Caco-2 (cell line): ENCODE data around the gene SLC26A9. TPM values are rescaled to one million over a fixed set of nuclear protein-coding genes. Genes with fewer than 3 reads are reported as not detected.

Source experiments
- BruUV-seq: library from RNA; stranded (reverse); fragments of 400-500 nt; replicated peaks from 2 replicates; lab custom pipeline; 2021; lab: Mats Ljungman, UMichigan
- CTCF ChIA-PET: fragments of 300-600 bp; sonication (Branson Sonifier 250); formaldehyde crosslinking; loops from one replicate; lab custom pipeline; 2022; ENCODE audit warnings: antibody characterized with exemption; lab: Charles Lee
- POLR2A ChIA-PET: fragments of 300-600 bp; sonication (Branson Sonifier 250); formaldehyde crosslinking; loops from one replicate; lab custom pipeline; 2022; ENCODE audit warnings: antibody characterized with exemption; lab: Charles Lee
- DNase-seq, 2 experiments: peaks; one replicate each; pipeline versions ENCODE4 v3.0.0 to v3.0.0-alpha.2; 2020 to 2022
- H3K27me3 ChIP-seq: replicated peaks from 2 replicates; pipeline ENCODE4 v1.6.0; 2011; ENCODE audit warnings: low read length; ENCODE audit not compliant: control insufficient read depth, insufficient read depth
- H3K36me3 ChIP-seq: 2 replicates; pipeline ENCODE4 v1.5.1; 2011; ENCODE audit warnings: low read length; ENCODE audit not compliant: control insufficient read depth, insufficient read depth
- H3K4me1 ChIP-seq: fragments of 250-450 bp; sonication (Bioruptor Pico); 2 replicates; pipeline ENCODE4 v1.5.1; 2020; ENCODE audit warnings: mild to moderate bottlenecking
- H3K4me3 ChIP-seq: 2 replicates; pipeline ENCODE4 v1.5.1; 2011; ENCODE audit warnings: low read depth, mild to moderate bottlenecking, control low read depth, low read length
- H3K9me3 ChIP-seq: fragments of 250-450 bp; sonication (Bioruptor Pico); 2 replicates; pipeline ENCODE4 v1.5.1; 2020; ENCODE audit warnings: mild to moderate bottlenecking, moderate library complexity
- H3K27ac Mint-ChIP-seq: one replicate; pipeline ENCODE4 v1.8.0; 2022; ENCODE audit warnings: mixed read lengths; ENCODE audit not compliant: unreplicated experiment
- H3K27me3 Mint-ChIP-seq: one replicate; pipeline ENCODE4 v1.8.0; 2022; ENCODE audit warnings: mixed read lengths; ENCODE audit not compliant: insufficient read depth, unreplicated experiment
- H3K36me3 Mint-ChIP-seq: one replicate; pipeline ENCODE4 v1.8.0; 2022; ENCODE audit warnings: mild to moderate bottlenecking, mixed read lengths; ENCODE audit not compliant: insufficient read depth, unreplicated experiment
- H3K4me1 Mint-ChIP-seq: one replicate; pipeline ENCODE4 v1.8.0; 2022; ENCODE audit warnings: low read depth, mixed read lengths; ENCODE audit not compliant: unreplicated experiment
- H3K4me3 Mint-ChIP-seq: one replicate; pipeline ENCODE4 v1.8.0; 2022; ENCODE audit warnings: mild to moderate bottlenecking, moderate library complexity, mixed read lengths; ENCODE audit not compliant: unreplicated experiment
- H3K9me3 Mint-ChIP-seq: one replicate; pipeline ENCODE4 v1.8.0; 2022; ENCODE audit warnings: mixed read lengths; ENCODE audit not compliant: unreplicated experiment
- CTCF ChIP-seq, 2 experiments: fragments of 200-600 bp in 1 of 2; IDR thresholded peaks; 1 replicate in 1 of 2; 2 replicates in 1 of 2; pipeline versions ENCODE4 v1.5.1 to v1.8.0; 2011 to 2022; ENCODE audit warnings: antibody characterized with exemption in 1 of 2, control low read depth in 1 of 2, inconsistent platforms in 1 of 2, low read depth in 1 of 2, low read length in 1 of 2, mild to moderate bottlenecking in 1 of 2, moderate library complexity in 1 of 2; ENCODE audit not compliant: insufficient read depth in 1 of 2, severe bottlenecking in 1 of 2, unreplicated experiment in 1 of 2
- intact Hi-C: fragments of 100-400 bp; cut with micrococcal nuclease; formaldehyde crosslinking; loops from one replicate; pipeline ENCODE4 v1.10.0; 2022; ENCODE audit not compliant: unreplicated experiment
- total RNA-seq: library from RNA; stranded (reverse); gene quantifications from 2 replicates; pipeline ENCODE4 v1.2.3, GENCODE V29; 2022

Gene SLC26A9
- total RNA-seq, 1 experiment from 2014 or later, result not detected

DNA sequence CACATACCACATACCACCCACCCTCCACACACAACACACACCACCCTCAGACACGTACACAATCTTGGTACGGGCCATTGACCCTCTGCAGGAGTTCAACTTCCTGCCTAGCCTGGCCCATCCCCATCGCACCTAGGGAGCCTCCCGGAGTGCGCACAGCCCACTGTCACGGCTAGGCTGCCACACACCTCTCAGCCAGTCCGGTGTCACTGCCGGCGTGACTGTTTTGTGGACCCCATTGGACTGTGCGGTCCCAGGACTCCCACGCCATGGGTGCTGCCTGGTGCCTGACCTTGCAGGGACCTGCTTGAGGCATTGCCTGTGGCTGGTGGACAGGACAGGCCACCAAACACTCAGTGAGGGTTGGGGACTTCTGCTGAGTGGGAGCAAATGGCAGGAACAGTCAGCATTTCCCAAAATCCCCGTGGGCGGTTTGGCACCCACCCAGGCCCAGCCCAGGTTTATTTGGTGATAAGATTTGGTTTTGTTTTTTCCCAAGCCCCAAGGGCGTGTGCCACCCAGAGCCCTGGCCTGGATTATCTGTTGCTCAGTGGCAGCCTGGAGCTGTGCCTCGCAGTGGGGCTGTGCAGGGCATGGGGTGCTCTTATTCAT lies 32.2 kb upstream of the SLC26A9 start:
- ChIA-PET CTCF (interaction anchor here (2.2 to 4.7 kb wide), 2 partner anchors 56 to 68 kb away, joined by 9 to 242 read pairs; no protein-coding TSS in a partner anchor), POLR2A (no interaction called here)
- Histone ChIP-seq H3K27me3 (no peaks in the 10 kb centered on the region), H3K36me3 (no peaks in the 10 kb centered on the region), H3K4me1 (0 out of 2 replicates have a peak, but pooled peaks cover 5% of the 10 kb centered on the region), H3K9me3 (no peaks in the 10 kb centered on the region), H3K4me3 (no peak overlapping the region)
- no peak overlapping the region for H3K4me3 Mint-ChIP-seq
- H3K4me1 Mint-ChIP-seq, result no peaks in the 10 kb centered on the region
- no peak for DNase-seq
- BruUV-seq, result no TSS peak
- peaks cover 3% of the 10 kb centered on the region for H3K27me3 Mint-ChIP-seq
- TF ChIP-seq CTCF (IDR thresholded peaks at IDR 0.05; ENCODE audit: insufficient read depth in 1 of 2, low read depth in 1 of 2, low read length in 1 of 2, severe bottlenecking in 1 of 2, unreplicated experiment in 1 of 2), result no peak
- intact Hi-C loops, result loop anchor here (5.0 kb wide), 1 partner anchor 318 kb away; no protein-coding TSS in a partner anchor
- H3K9me3 Mint-ChIP-seq, result peaks cover 26% of the 10 kb centered on the region
- H3K36me3 Mint-ChIP-seq, result no peaks in the 10 kb centered on the region
- no peak overlapping the region for H3K27ac Mint-ChIP-seq

- no peak for DNase-seq
- Histone ChIP-seq H3K9me3 (no peaks in the 10 kb centered on the region), H3K27me3 (no peaks in the 10 kb centered on the region), H3K4me1 (0 out of 2 replicates have a peak, but pooled peaks cover 5% of the 10 kb centered on the region), H3K36me3 (no peaks in the 10 kb centered on the region), H3K4me3 (no peak overlapping the region)
- Mint-ChIP-seq H3K4me3 (no peak overlapping the region), H3K27me3 (peaks cover 3% of the 10 kb centered on the region), H3K4me1 (no peaks in the 10 kb centered on the region), H3K9me3 (peaks cover 26% of the 10 kb centered on the region), H3K36me3 (no peaks in the 10 kb centered on the region), H3K27ac (no peak overlapping the region)
- intact Hi-C loops, result loop anchor here (5.0 kb wide), 1 partner anchor 317 kb away; no protein-coding TSS in a partner anchor
- no TSS peak for BruUV-seq
- TF ChIP-seq CTCF (IDR thresholded peaks at IDR 0.05; ENCODE audit: insufficient read depth in 1 of 2, low read depth in 1 of 2, low read length in 1 of 2, severe bottlenecking in 1 of 2, unreplicated experiment in 1 of 2), result no peak
- CTCF ChIA-PET, result no interaction called here
- POLR2A ChIA-PET, result no interaction called here
Measured at GRCh38 chr1:205974712-205975111, 31.5 kb upstream of the SLC26A9 start.

DNA sequence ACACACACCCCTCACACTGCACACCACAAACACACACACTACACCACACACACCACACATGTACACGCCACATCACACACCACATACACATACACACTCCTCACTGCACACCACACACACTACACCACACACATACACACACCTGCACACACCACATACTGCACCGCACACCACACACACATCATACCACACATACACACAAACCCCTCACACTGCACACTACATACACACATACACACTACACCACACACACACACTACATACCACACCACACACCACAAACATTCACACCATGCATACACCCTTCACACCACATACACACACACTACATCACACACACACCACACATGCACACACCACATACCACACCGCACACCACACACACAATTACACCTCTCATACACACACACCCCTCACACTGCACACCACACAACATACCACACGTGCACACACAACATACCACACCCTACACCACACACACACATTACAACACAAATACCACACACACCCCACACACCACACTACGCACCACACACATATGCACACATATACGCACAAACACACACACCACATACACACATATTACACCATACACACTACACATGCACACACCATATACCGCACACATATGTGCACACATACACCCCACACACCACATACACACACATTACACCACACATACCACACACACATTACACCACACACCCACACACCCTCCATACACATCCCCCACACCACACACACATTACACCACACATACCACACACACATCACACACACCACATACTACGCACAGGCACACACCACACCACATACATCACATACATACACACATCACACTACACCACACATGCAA lies 30.3 kb upstream of the SLC26A9 start:
- no peak overlapping the region for H3K27ac Mint-ChIP-seq
- H3K36me3 Mint-ChIP-seq, result no peaks in the 10 kb centered on the region
- H3K27me3 ChIP-seq, result no peaks in the 10 kb centered on the region
- H3K9me3 ChIP-seq, result no peaks in the 10 kb centered on the region
- no peaks in the 10 kb centered on the region for H3K36me3 ChIP-seq
- H3K27me3 Mint-ChIP-seq, result peaks cover 3% of the 10 kb centered on the region
- no peak overlapping the region for H3K4me3 ChIP-seq
- H3K4me1 ChIP-seq, result 0 out of 2 replicates have a peak, but pooled peaks cover 5% of the 10 kb centered on the region
- CTCF ChIA-PET, result no interaction called here
- H3K9me3 Mint-ChIP-seq, result peaks cover 26% of the 10 kb centered on the region
- intact Hi-C loops, result no loop called here
- no peaks in the 10 kb centered on the region for H3K4me1 Mint-ChIP-seq
- BruUV-seq, result no TSS peak
- no peak overlapping the region for H3K4me3 Mint-ChIP-seq
- no peak for TF ChIP-seq CTCF (IDR thresholded peaks at IDR 0.05; ENCODE audit: insufficient read depth in 1 of 2, low read depth in 1 of 2, low read length in 1 of 2, severe bottlenecking in 1 of 2, unreplicated experiment in 1 of 2)
- POLR2A ChIA-PET, result no interaction called here
- no peak for DNase-seq
